Astrocyte (in vitro differentiated cells and primary cell): Measurements from ENCODE around the gene TERT. TPM values are rescaled to one million over a fixed set of nuclear protein-coding genes. Genes with fewer than 3 reads are reported as not detected.

Experiments used
- DNase-seq: peaks from one replicate; pipeline ENCODE4 v3.0.0-alpha.2; 2010; ENCODE audit warnings: low read depth
- FAIRE-seq: peaks from 2 replicates; lab custom pipeline; 2011; peaks lifted over from hg19 to GRCh38; lab: Jason Lieb, UNC
- H2AFZ ChIP-seq: 2 replicates; pipeline ENCODE4 v1.6.0; 2012; ENCODE audit warnings: low read depth, low read length, inconsistent platforms
- H3K27ac ChIP-seq: 2 replicates; pipeline ENCODE4 v1.5.1; 2011; ENCODE audit warnings: low read depth, low read length, inconsistent platforms
- H3K27me3 ChIP-seq: 2 replicates; pipeline ENCODE4 v1.6.0; 2011; ENCODE audit warnings: low read length, inconsistent platforms; ENCODE audit not compliant: insufficient read depth
- H3K36me3 ChIP-seq: 2 replicates; pipeline ENCODE4 v1.5.1; 2011; ENCODE audit warnings: low read length, inconsistent platforms; ENCODE audit not compliant: insufficient read depth
- H3K4me1 ChIP-seq: 2 replicates; pipeline ENCODE4 v1.5.1; 2011; ENCODE audit warnings: low read length, inconsistent platforms; ENCODE audit not compliant: insufficient read depth
- H3K4me2 ChIP-seq: 2 replicates; pipeline ENCODE4 v1.6.0; 2012; ENCODE audit warnings: low read length, inconsistent platforms
- H3K4me3 ChIP-seq: 2 replicates; pipeline ENCODE4 v1.5.1; 2011; ENCODE audit warnings: low read depth, mild to moderate bottlenecking, low read length, inconsistent platforms; ENCODE audit not compliant: insufficient read depth
- H3K79me2 ChIP-seq: 2 replicates; pipeline ENCODE4 v1.6.0; 2012; ENCODE audit warnings: mild to moderate bottlenecking, low read length, inconsistent platforms; ENCODE audit not compliant: insufficient read depth
- H3K9ac ChIP-seq: 2 replicates; pipeline ENCODE4 v1.6.0; 2012; ENCODE audit warnings: mild to moderate bottlenecking, low read length, inconsistent platforms
- H3K9me3 ChIP-seq: 2 replicates; pipeline ENCODE4 v1.5.1; 2012; ENCODE audit warnings: low read depth, mild to moderate bottlenecking, low read length, inconsistent platforms; ENCODE audit not compliant: insufficient read depth
- H4K20me1 ChIP-seq: 2 replicates; pipeline ENCODE4 v1.6.0; 2012; ENCODE audit warnings: low read length, inconsistent platforms; ENCODE audit not compliant: insufficient read depth
- H3K27ac Mint-ChIP-seq: one replicate; pipeline ENCODE4 v1.8.0; 2021; ENCODE audit warnings: mild to moderate bottlenecking, mixed read lengths; ENCODE audit not compliant: unreplicated experiment
- H3K27me3 Mint-ChIP-seq: one replicate; pipeline ENCODE4 v1.8.0; 2021; ENCODE audit warnings: low read depth, mixed read lengths; ENCODE audit not compliant: unreplicated experiment
- H3K36me3 Mint-ChIP-seq: one replicate; pipeline ENCODE4 v1.8.0; 2021; ENCODE audit warnings: low read depth, mixed read lengths; ENCODE audit not compliant: unreplicated experiment
- H3K4me1 Mint-ChIP-seq: one replicate; pipeline ENCODE4 v1.8.0; 2021; ENCODE audit warnings: low read depth, mixed read lengths; ENCODE audit not compliant: unreplicated experiment
- H3K4me3 Mint-ChIP-seq: one replicate; pipeline ENCODE4 v1.8.0; 2021; ENCODE audit warnings: mild to moderate bottlenecking, moderate library complexity, mixed read lengths; ENCODE audit not compliant: unreplicated experiment
- H3K9me3 Mint-ChIP-seq: one replicate; pipeline ENCODE4 v1.8.0; 2021; ENCODE audit warnings: mild to moderate bottlenecking, mixed read lengths; ENCODE audit not compliant: unreplicated experiment
- CTCF ChIP-seq: IDR thresholded peaks from 2 replicates; pipeline ENCODE4 v1.5.1; 2011; ENCODE audit warnings: low read depth, mild to moderate bottlenecking, inconsistent platforms, low read length, moderate library complexity; ENCODE audit not compliant: insufficient read depth
- EZH2 ChIP-seq: IDR thresholded peaks from 2 replicates; pipeline ENCODE4 v1.6.1; 2012; ENCODE audit warnings: mild to moderate bottlenecking, low read length, inconsistent platforms; ENCODE audit not compliant: insufficient read depth
- total RNA-seq: library from RNA; stranded (reverse); gene quantifications from 2 replicates; pipeline ENCODE4 v1.2.1, GENCODE V29; 2021

The TERT gene
- total RNA-seq, 1 donor from 2014 or later: 0.50 TPM

- no peak overlapping the region for H2AFZ ChIP-seq
- peak overlapping the region; percentile 60 for H3K4me3 Mint-ChIP-seq
- no peak overlapping the region for H3K4me2 ChIP-seq
- H3K9me3 Mint-ChIP-seq: no peaks in the 10 kb centered on the region
- H3K27ac ChIP-seq: no peak overlapping the region
- FAIRE-seq (no peak), DNase-seq (no peak)
- H4K20me1 ChIP-seq: no peaks in the 10 kb centered on the region
- peaks cover 37% of the 10 kb centered on the region for H3K27me3 Mint-ChIP-seq
- no peaks in the 10 kb centered on the region for H3K9me3 ChIP-seq
- H3K9ac ChIP-seq: no peak overlapping the region
- peak overlapping the region; percentile 80 for H3K27ac Mint-ChIP-seq
- H3K36me3 ChIP-seq: no peaks in the 10 kb centered on the region
- no peaks in the 10 kb centered on the region for H3K79me2 ChIP-seq
- H3K36me3 Mint-ChIP-seq: peaks cover 4% of the 10 kb centered on the region
- peaks cover 9% of the 10 kb centered on the region for H3K27me3 ChIP-seq
- H3K4me1 Mint-ChIP-seq: no peaks in the 10 kb centered on the region
- TF ChIP-seq CTCF (no peak), EZH2 (no peak)
- H3K4me3 ChIP-seq: no peak overlapping the region
- H3K4me1 ChIP-seq: no peaks in the 10 kb centered on the region
Measured at GRCh38 chr5:1293416-1294205, 1.3 kb downstream of the TERT start.

- H3K27me3 Mint-ChIP-seq: peaks cover 34% of the 10 kb centered on the region
- no peaks in the 10 kb centered on the region for H3K9me3 ChIP-seq
- DNase-seq: no peak
Measured at GRCh38 chr5:1292846-1293415, 1.9 kb downstream of the TERT start.

More at GRCh38 chr5:1292846-1293415, 1.9 kb downstream of the TERT start:
- no peak for TF ChIP-seq CTCF
- no peak for TF ChIP-seq EZH2
- no peaks in the 10 kb centered on the region for H3K4me1 Mint-ChIP-seq
- H3K79me2 ChIP-seq: no peaks in the 10 kb centered on the region
- H3K4me3 Mint-ChIP-seq: no peak overlapping the region
- H3K36me3 ChIP-seq: no peaks in the 10 kb centered on the region
- no peak for FAIRE-seq
- H3K27me3 ChIP-seq: peaks cover 9% of the 10 kb centered on the region
- H4K20me1 ChIP-seq: no peaks in the 10 kb centered on the region
- H3K4me3 ChIP-seq: no peak overlapping the region
- H3K4me1 ChIP-seq: no peaks in the 10 kb centered on the region
- H3K9me3 Mint-ChIP-seq: peaks cover 2% of the 10 kb centered on the region
- H3K9ac ChIP-seq: no peak overlapping the region
- no peak overlapping the region for H3K27ac Mint-ChIP-seq
- H3K36me3 Mint-ChIP-seq: peaks cover 4% of the 10 kb centered on the region
- H3K27ac ChIP-seq: no peak overlapping the region
- no peak overlapping the region for H3K4me2 ChIP-seq
- H2AFZ ChIP-seq: no peak overlapping the region
